ENCODE measurements around the gene PTCHD4.

The PTCHD4 gene

DNA sequence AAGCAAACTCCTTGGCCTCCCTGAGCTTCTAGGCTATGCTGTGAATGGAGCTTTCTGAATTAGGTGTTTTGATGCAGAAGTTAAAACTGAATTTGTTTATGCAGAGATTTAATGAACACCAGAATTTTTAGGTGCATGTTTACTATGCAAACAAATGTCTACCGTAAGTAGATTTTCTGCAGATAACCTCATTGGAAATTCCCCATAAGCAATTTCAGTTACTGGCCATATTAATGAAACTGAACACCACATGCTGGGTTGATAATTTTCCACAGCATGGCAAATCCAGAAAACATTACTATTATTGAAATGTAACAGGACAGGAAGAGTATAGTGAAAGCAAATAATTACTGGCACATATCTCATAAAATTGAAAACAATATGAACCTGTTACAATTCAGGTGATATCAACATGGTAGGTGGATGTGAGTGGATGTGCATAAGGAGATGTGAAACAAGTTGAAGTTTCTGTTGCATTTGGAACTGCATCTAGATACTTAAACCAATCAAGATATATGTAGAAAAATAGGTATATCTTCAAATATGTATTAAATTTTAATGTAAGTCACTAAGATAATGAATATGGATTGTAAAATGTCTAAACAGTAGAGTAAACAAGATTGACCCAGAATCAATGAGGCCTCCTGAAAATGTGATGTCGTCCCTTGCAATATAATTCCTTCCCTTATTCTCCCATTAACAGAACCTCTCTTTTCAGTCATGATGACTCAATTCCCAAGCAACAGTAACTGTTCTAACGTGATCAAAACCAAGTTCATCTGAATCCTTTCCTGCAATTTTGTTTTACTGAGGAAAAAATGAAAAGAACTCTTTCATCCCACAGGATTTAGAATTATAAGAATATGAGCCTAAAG is 11.0 kb downstream of the PTCHD4 start:
- no peak for DNase-seq (ENCODE audit: low spot score)

- no peak for DNase-seq (ENCODE audit: low spot score)
Measured at GRCh38 chr6:48098923-48099322, 12.1 kb downstream of the PTCHD4 start.

- DNase-seq (ENCODE audit: low spot score), result no peak
Measured at GRCh38 chr6:48092550-48093217, 18.3 kb downstream of the PTCHD4 start.

- no peak for DNase-seq (ENCODE audit: low spot score)
Measured at GRCh38 chr6:48090546-48090945, 20.5 kb downstream of the PTCHD4 start.

GRCh38 chr6:48087448-48087847 is 23.5 kb downstream of the PTCHD4 start:
- DNase-seq (ENCODE audit: low spot score), result no peak

DNA sequence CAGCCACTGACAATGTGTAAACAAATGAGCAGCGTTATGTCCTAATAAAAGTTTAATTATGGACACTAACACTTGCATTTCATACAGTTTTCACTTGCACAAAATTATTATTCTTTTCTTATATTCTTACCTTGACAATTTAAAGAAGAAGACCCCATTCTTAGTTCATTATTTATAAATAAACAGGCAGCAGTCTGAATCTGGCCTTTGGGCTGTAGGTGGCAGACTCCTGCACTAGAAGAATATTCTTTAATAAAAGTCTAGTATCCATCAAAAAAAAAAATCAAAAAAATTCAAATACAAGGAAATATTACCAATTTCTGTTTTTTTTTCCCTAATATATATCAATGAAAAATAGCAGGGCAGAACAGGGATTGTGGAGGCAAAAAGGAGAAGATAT is 24.8 kb downstream of the PTCHD4 start:
- DNase-seq (ENCODE audit: low spot score), result no peak

- no peak for DNase-seq (ENCODE audit: low spot score)
Measured at GRCh38 chr6:48085131-48085741, 25.8 kb downstream of the PTCHD4 start.

- no peak for DNase-seq (ENCODE audit: low spot score)
Measured at GRCh38 chr6:48084201-48084600, 26.8 kb downstream of the PTCHD4 start.

DNA sequence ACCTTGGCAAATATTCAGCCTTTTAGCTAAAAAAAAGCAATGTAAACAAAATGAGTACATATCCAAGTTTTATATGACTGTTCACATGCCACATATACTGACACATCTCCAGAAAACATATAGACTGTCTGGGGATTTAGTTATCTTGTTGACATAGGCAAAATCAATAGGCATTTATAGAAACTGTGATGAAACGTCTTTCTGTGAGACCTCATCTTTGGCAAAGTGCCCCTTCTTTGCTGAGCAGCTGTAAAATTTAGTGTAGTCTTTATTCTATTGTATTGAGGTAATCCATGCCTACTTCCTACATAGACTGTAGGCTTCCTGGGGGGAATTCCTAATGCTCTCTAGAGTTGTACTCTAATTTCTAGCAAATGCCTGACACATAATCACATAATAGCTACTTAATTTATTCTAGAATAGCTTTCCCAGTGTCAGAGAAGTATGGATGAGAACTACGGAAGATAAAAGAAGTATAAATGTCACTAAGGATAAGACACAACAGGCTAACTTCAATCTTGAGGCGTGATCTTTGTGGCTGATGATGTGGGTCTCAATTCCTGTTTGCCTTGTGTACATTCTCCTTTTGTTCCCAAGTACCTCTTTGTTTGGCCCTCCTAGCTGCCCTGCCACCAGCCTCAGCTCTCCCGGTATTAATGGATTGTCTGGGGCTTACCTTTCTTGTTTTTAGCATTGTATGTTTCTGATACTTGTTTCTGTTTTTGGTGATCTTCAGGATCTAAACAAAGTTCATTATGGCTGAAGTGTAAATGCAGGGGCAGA is 30.6 kb downstream of the PTCHD4 start:
- DNase-seq (ENCODE audit: low spot score), result no peak

- DNase-seq (ENCODE audit: low spot score), result no peak
Measured at GRCh38 chr6:48078120-48078519, 32.9 kb downstream of the PTCHD4 start.

DNA sequence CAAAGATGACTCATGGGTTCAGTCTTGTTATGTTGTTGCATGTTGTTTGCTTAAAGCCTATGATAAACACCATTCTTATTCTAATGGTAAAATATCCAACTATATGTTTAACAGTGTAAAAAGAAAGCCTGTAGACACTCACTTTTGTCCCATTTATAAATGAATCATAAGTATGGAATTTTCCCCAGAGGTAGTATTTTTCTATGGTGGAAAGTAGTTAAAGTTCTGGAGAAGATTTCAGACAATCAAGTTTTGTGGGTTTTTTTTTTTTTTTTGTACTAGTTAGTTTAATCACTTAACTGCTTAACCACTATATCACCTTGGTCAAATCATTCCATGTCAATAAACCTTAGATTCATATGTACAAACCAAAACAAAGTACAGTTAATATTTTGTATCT is 35.8 kb downstream of the PTCHD4 start:
- no peak for DNase-seq (ENCODE audit: low spot score)

GRCh38 chr6:48073976-48074767 is 36.8 kb downstream of the PTCHD4 start:
- DNase-seq (ENCODE audit: low spot score), result no peak

- no peak for DNase-seq (ENCODE audit: low spot score)
Measured at GRCh38 chr6:48071833-48072232, 39.2 kb downstream of the PTCHD4 start.

GRCh38 chr6:48069280-48069679 is 41.7 kb downstream of the PTCHD4 start:
- peak; percentile 18 for DNase-seq (ENCODE audit: low spot score)

- peak; percentile 62 for DNase-seq (ENCODE audit: low spot score)
Measured at GRCh38 chr6:48068278-48069251, 42.4 kb downstream of the PTCHD4 start.

DNA sequence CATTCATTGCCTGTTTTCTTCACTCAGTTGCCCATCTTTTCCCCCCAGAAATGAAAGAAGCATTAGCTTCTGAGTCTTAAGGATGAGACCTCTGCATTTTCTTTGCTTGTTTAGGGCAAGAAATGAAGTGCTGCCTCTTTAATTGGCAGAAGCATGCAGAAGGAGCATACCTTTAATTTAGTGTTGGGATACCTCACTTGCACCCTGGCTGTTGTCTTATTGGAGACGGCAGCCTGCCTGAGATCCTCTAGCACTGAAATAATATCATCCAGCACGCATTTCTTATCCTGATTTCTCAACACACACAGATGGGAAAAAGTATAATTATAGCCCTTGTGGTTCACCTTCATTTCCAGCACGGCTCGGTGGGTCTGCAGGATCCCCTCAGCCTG is 43.1 kb downstream of the PTCHD4 start:
- DNase-seq (ENCODE audit: low spot score), result no peak

GRCh38 chr6:48067148-48067712 is 43.8 kb downstream of the PTCHD4 start:
- no peak for DNase-seq (ENCODE audit: low spot score)

DNA sequence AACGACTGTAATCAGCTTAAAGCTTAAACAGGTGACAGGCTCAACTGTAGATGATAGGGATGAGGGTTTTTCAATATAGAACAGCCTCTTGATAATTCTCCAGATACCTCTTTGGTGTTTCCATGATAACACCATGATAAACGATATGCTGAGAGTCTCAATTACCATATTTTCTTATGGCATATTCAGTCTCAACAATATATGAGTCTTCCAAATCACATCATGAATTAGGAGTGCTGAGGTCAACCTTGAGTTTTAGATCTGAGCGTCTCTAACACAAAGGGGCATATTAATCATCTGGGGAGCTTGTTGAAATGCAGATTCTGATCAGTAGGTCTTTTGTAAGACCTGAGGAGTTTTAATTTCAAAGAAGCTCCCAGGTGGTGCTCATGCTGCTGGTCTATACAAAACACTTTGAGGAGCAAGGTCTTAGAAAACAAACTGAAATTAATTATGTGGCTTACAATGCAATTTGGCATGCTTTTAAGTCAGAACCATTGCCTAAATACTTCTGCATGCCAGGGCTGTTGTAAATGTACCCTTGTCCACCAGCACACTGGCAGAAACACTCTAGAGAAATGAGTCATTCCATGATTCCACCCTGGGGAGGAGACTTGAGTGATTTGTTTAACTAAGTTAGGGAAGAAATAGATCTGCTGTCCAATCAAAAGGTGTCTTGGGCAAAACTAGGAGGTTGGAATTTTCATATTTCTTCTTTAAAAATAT is 49.6 kb downstream of the PTCHD4 start:
- DNase-seq (ENCODE audit: low spot score), result no peak
